WERI-Rb-1 (cell line): ENCODE data around the gene RACGAP1.
"Not testable (repeated sequence)": the region's sequence is repeated elsewhere in the genome, so short reads cannot be mapped to it uniquely, and the experiment has no call there.

Experiments
- DNase-seq: peaks from one replicate; pipeline ENCODE4 v3.0.0-alpha.2; 2020
- H3K27ac ChIP-seq: fragments of 250-450 bp; sonication (Bioruptor Pico); 2 replicates; pipeline ENCODE4 v1.5.1; 2020; ENCODE audit warnings: mild to moderate bottlenecking, moderate library complexity
- H3K27me3 ChIP-seq: fragments of 250-450 bp; sonication (Bioruptor Pico); 2 replicates; pipeline ENCODE4 v1.5.1; 2021; ENCODE audit warnings: mild to moderate bottlenecking, low read depth, moderate library complexity; ENCODE audit not compliant: insufficient read depth, severe bottlenecking
- H3K36me3 ChIP-seq: fragments of 250-450 bp; sonication (Bioruptor Pico); 2 replicates; pipeline ENCODE4 v1.5.1; 2020; ENCODE audit warnings: mild to moderate bottlenecking, moderate library complexity
- H3K4me3 ChIP-seq: 2 replicates; pipeline ENCODE4 v1.5.1; 2011; ENCODE audit warnings: low read depth, mild to moderate bottlenecking, control low read depth, low read length
- H3K9me3 ChIP-seq: fragments of 250-450 bp; sonication (Bioruptor Pico); 2 replicates; pipeline ENCODE4 v1.5.1; 2021; ENCODE audit warnings: mild to moderate bottlenecking, moderate library complexity; ENCODE audit not compliant: severe bottlenecking
- CTCF ChIP-seq: IDR thresholded peaks from 2 replicates; pipeline ENCODE4 v1.5.1; 2011; ENCODE audit warnings: low read depth, mild to moderate bottlenecking, control low read depth, inconsistent platforms, low read length

The RACGAP1 gene

DNA sequence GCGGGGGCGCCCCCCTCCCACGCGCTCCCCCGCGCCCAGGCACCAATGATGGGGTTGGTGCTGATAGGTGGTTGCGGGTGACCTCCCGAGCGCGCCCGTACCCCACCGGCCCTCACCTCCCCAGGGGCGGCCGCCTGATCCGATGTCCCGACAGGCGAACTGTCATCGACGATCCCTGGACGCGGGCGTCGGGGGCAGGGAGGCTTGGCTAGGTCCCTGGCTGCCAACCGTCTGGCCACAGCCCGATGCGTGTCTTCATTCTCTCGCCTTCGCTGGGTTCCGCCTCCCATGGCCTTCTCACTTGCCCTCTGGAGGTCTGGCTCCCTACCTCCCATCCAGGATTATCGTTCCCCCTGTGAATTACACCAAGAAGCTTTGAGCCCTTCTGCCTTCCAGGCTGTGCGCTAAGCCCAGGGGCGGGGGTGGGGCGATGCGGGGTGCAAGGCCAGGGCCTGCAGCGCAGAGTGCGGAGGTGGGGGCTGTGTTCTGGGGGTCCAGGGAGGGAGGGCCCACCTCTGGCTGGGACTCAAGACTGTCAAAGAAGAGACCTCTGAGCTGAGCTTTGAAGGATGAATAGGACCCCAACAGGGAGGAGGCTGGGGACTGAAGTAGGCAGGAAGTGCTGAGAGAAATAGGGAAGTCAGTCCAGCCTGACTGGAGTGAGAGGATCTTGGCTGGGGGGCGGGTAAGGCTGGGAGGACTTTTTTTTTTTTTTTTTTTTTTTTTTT, 7.7 kb upstream of the RACGAP1 start:
- H3K27me3 ChIP-seq, result no peaks in the 10 kb centered on the region
- H3K36me3 ChIP-seq, result no peaks in the 10 kb centered on the region
- H3K4me3 ChIP-seq, result peak overlapping the region; percentile 0
- peaks cover 2% of the 10 kb centered on the region for H3K9me3 ChIP-seq
- no peak for TF ChIP-seq CTCF
- peak overlapping the region; percentile 80 for H3K27ac ChIP-seq
- DNase-seq, result peak; percentile 78

GRCh38 chr12:50032515-50032853, 7.2 kb upstream of the RACGAP1 start:
- Histone ChIP-seq H3K4me3 (no peak overlapping the region), H3K36me3 (no peaks in the 10 kb centered on the region), H3K9me3 (peaks cover 2% of the 10 kb centered on the region), H3K27me3 (no peaks in the 10 kb centered on the region), H3K27ac (peak overlapping the region; percentile 80)
- no peak for DNase-seq
- no peak for TF ChIP-seq CTCF

DNA sequence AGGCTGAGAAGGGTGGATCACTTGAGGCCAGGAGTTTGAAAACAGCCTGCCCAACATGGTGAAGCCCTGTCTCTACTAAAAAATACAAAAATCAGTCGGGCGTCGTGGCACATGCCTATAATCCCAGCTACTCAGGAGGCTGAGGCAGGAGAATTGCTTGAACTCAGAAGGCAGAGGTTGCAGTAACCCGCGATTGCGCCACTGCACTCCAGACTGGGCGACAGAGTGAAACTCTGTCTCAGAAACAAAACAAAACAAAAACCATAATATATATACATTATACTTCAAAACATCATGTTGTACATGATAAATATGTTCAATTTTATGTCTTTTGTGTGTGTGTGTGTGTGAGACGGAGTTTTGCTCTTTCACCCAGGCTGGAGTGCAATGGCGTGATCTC, 5.2 kb upstream of the RACGAP1 start:
- not testable (repeated sequence) for H3K27me3 ChIP-seq, H3K36me3 ChIP-seq, H3K9me3 ChIP-seq, H3K4me3 ChIP-seq, H3K27ac ChIP-seq, DNase-seq

- Histone ChIP-seq H3K27me3 (no peaks in the 10 kb centered on the region), H3K27ac (no peak overlapping the region), H3K9me3 (no peaks in the 10 kb centered on the region), H3K4me3 (no peak overlapping the region), H3K36me3 (peaks cover 16% of the 10 kb centered on the region)
- TF ChIP-seq CTCF, result no peak
- no peak for DNase-seq
These were observed 1.4 kb upstream of the RACGAP1 start for GRCh38 chr12:50026691-50027090.

DNA sequence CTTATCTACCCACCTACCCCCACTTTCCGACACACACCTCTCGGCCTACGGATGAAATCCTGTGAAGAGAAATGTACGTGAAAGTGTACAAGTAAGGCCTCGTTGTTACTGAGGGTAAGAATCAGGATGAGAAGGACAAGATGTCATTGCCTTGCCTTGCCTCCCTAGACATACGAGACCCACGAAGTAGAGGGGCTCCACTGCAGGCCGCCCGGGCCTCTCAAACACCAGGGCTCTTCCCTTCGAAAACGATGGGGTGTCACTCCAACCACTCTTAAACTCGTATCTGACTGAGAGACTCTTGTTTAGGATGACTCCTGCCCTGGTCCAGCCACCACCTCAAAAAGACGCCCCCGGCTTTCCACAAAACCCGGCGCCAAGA, 498 bp downstream of the RACGAP1 start:
- DNase-seq, result peak; percentile 17
- Histone ChIP-seq H3K9me3 (no peaks in the 10 kb centered on the region), H3K27me3 (no peaks in the 10 kb centered on the region), H3K36me3 (peaks cover 31% of the 10 kb centered on the region), H3K4me3 (peak overlapping the region; percentile 56), H3K27ac (peak overlapping the region; percentile 96)
- TF ChIP-seq CTCF, result no peak

- Histone ChIP-seq H3K4me3 (peak overlapping the region; percentile 56), H3K9me3 (no peaks in the 10 kb centered on the region), H3K27me3 (no peaks in the 10 kb centered on the region), H3K27ac (peak overlapping the region; percentile 96), H3K36me3 (peaks cover 33% of the 10 kb centered on the region)
- no peak for TF ChIP-seq CTCF
- DNase-seq, result no peak
These were observed 1.1 kb downstream of the RACGAP1 start for GRCh38 chr12:50024227-50024626.
